Ishikawa (cell line): ENCODE measurements around the gene MEG3.

ENCODE experiments used
- CREB1 ChIP-seq: IDR thresholded peaks from 2 replicates; pipeline ENCODE4 v1.6.1; 2012; ENCODE audit warnings: low read depth
- NFIC ChIP-seq: IDR thresholded peaks from 2 replicates; pipeline ENCODE4 v1.6.1; 2012
- RAD21 ChIP-seq: IDR thresholded peaks from 2 replicates; pipeline ENCODE4 v1.6.1; 2012; ENCODE audit warnings: low read depth
- YY1 ChIP-seq: IDR thresholded peaks from 2 replicates; pipeline ENCODE4 v1.6.1; 2012; ENCODE audit warnings: low read depth
- TF ChIP-seq, protein P1 (sequence below): IDR thresholded peaks from 2 replicates; pipeline ENCODE4 v1.6.1; 2012
- TF ChIP-seq, protein P2 (sequence below): IDR thresholded peaks from 2 replicates; pipeline ENCODE4 v1.6.1; 2012; ENCODE audit warnings: low read depth, mild to moderate bottlenecking

DNA sequence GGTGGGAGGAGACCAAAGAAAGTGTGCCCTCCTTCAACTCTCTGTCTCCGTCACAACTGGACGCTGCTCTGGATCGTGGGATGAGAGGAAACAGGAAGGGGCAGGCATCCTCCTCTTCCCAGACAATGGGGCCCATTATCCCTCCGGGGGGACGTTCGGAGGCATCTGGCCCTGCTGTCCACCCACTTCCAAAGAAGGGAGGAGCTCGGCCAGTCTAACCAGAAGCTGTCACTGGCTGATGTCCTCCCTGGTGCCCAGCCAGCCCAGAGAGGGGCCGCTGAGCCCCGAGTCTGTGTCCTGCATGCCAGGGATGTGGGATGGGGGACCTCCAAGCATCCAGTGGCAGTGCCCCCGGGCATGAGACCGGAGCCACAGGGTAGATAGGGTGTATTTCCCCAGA lies 39.8 kb upstream of the MEG3 start:
- TF ChIP-seq NFIC: no peak
- no peak for TF ChIP-seq RAD21
- TF ChIP-seq CREB1: no peak
- TF ChIP-seq, protein P1, sequence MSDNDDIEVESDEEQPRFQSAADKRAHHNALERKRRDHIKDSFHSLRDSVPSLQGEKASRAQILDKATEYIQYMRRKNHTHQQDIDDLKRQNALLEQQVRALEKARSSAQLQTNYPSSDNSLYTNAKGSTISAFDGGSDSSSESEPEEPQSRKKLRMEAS: no peak
- TF ChIP-seq YY1: no peak
- TF ChIP-seq, protein P2, sequence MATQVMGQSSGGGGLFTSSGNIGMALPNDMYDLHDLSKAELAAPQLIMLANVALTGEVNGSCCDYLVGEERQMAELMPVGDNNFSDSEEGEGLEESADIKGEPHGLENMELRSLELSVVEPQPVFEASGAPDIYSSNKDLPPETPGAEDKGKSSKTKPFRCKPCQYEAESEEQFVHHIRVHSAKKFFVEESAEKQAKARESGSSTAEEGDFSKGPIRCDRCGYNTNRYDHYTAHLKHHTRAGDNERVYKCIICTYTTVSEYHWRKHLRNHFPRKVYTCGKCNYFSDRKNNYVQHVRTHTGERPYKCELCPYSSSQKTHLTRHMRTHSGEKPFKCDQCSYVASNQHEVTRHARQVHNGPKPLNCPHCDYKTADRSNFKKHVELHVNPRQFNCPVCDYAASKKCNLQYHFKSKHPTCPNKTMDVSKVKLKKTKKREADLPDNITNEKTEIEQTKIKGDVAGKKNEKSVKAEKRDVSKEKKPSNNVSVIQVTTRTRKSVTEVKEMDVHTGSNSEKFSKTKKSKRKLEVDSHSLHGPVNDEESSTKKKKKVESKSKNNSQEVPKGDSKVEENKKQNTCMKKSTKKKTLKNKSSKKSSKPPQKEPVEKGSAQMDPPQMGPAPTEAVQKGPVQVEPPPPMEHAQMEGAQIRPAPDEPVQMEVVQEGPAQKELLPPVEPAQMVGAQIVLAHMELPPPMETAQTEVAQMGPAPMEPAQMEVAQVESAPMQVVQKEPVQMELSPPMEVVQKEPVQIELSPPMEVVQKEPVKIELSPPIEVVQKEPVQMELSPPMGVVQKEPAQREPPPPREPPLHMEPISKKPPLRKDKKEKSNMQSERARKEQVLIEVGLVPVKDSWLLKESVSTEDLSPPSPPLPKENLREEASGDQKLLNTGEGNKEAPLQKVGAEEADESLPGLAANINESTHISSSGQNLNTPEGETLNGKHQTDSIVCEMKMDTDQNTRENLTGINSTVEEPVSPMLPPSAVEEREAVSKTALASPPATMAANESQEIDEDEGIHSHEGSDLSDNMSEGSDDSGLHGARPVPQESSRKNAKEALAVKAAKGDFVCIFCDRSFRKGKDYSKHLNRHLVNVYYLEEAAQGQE: no peak
